K562 (cell line): Measurements from ENCODE around the gene ANKFN1. TPM values are rescaled to one million over a fixed set of nuclear protein-coding genes. Genes with fewer than 3 reads are reported as not detected.

Source experiments
- ATAC-seq: fragments of 200-7000 bp; cut with Tn5 transposase; 3 replicates; pipeline ENCODE4 v1.9.1; 2020; ENCODE audit warnings: moderate library complexity
- BruUV-seq: library from RNA; stranded (reverse); fragments of 400-500 nt; replicated peaks from 2 replicates; lab custom pipeline; 2021; lab: Mats Ljungman, UMichigan
- CTCF ChIA-PET: fragments of 300-600 bp; formaldehyde crosslinking; extraction: SDS; loops from one replicate; lab custom pipeline; 2021; ENCODE audit warnings: low intra/inter-chr PET ratio; lab: Yijun Ruan, JAX
- POLR2A ChIA-PET: fragments of 300-600, 350-650 bp; sonication (Branson Sonifier 250); formaldehyde crosslinking; extraction: SDS; loops from one replicate; lab custom pipeline; 2021; ENCODE audit warnings: antibody characterized with exemption, inconsistent platforms; lab: Yijun Ruan, JAX
- DNase-seq, 4 experiments: peaks; one replicate each; pipeline versions ENCODE4 v3.0.0 to v3.0.0-alpha.2; 2011 to 2018; ENCODE audit warnings: low spot score in 3 of 4, mixed read lengths in 3 of 4; ENCODE audit errors: extremely low read depth in 1 of 4
- FAIRE-seq: peaks from 2 replicates; lab custom pipeline; 2011; peaks lifted over from hg19 to GRCh38; lab: Jason Lieb, UNC
- H2AFZ ChIP-seq: 2 replicates; pipeline ENCODE4 v1.6.0; 2011; ENCODE audit warnings: low read depth, low read length, control low read depth, inconsistent platforms
- H3K27ac ChIP-seq: fragments of 200-600 bp; 3 replicates; pipeline ENCODE4 v1.8.0; 2011; ENCODE audit warnings: low read depth, mild to moderate bottlenecking, control low read depth, inconsistent platforms, low read length, moderate library complexity, mixed read lengths; ENCODE audit errors: extremely low read depth
- H3K27me3 ChIP-seq, 2 experiments: fragments of 300-600 bp in 1 of 2; 2 replicates in 1 of 2; 3 replicates in 1 of 2; pipeline versions ENCODE4 v1.6.0 to v1.8.0; 2011; ENCODE audit warnings: inconsistent platforms in 2 of 2, low read length in 2 of 2, mild to moderate bottlenecking in 1 of 2, mixed read lengths in 1 of 2, moderate library complexity in 1 of 2; ENCODE audit not compliant: control insufficient read depth in 2 of 2, insufficient read depth in 2 of 2
- H3K36me3 ChIP-seq: fragments of 300-600 bp; 3 replicates; pipeline ENCODE4 v1.8.0; 2011; ENCODE audit warnings: mild to moderate bottlenecking, low read length, inconsistent platforms; ENCODE audit not compliant: control insufficient read depth, insufficient read depth
- H3K4me1 ChIP-seq, 2 experiments: fragments of 200-600 bp in 1 of 2; replicated peaks in 1 of 2; 2 replicates in 1 of 2; 3 replicates in 1 of 2; pipeline versions ENCODE4 v1.5.1 to v1.8.0; 2011; ENCODE audit warnings: inconsistent platforms in 2 of 2, low read length in 2 of 2, mild to moderate bottlenecking in 1 of 2, mixed read lengths in 1 of 2, moderate library complexity in 1 of 2; ENCODE audit not compliant: control insufficient read depth in 2 of 2, insufficient read depth in 2 of 2
- H3K4me2 ChIP-seq: 2 replicates; pipeline ENCODE4 v1.6.1; 2011; ENCODE audit warnings: low read length, control low read depth, inconsistent platforms, mixed read lengths; ENCODE audit not compliant: insufficient read depth
- H3K4me3 ChIP-seq: fragments of 200-600 bp; sonication (generic), shearing (Covaris generic); 2 replicates; pipeline ENCODE4 v1.5.1; 2016; ENCODE audit warnings: control low read depth, inconsistent platforms
- H3K79me2 ChIP-seq: fragments of 200-600 bp; 3 replicates; pipeline ENCODE4 v1.8.0; 2011; ENCODE audit warnings: low read length, inconsistent platforms; ENCODE audit not compliant: control insufficient read depth, insufficient read depth
- H3K9ac ChIP-seq, 2 experiments: 2 replicates each; pipeline versions ENCODE4 v1.6.0 to v1.6.1; 2011; ENCODE audit warnings: low read depth in 2 of 2, low read length in 2 of 2, control low read depth in 1 of 2, inconsistent platforms in 1 of 2, mild to moderate bottlenecking in 1 of 2, mixed read lengths in 1 of 2; ENCODE audit not compliant: insufficient read depth in 1 of 2
- H3K9me1 ChIP-seq: one replicate; pipeline ENCODE4 v1.6.0; 2011; ENCODE audit warnings: inconsistent platforms, mild to moderate bottlenecking, low read length, moderate library complexity; ENCODE audit not compliant: control insufficient read depth, insufficient read depth
- H3K9me3 ChIP-seq: replicated peaks from 2 replicates; pipeline ENCODE4 v1.5.1; 2011; ENCODE audit warnings: low read depth, low read length, inconsistent platforms; ENCODE audit not compliant: control insufficient read depth, insufficient read depth
- H4K20me1 ChIP-seq: replicated peaks from 2 replicates; pipeline ENCODE4 v1.6.1; 2011; ENCODE audit warnings: low read length, inconsistent platforms, mixed read lengths; ENCODE audit not compliant: control insufficient read depth, insufficient read depth
- CEBPG ChIP-seq, 3 experiments: fragments of 200-800 bp in 1 of 3; sonication (Bioruptor generic) in 1 of 3; sonication (generic) in 1 of 3; formaldehyde crosslinking in 1 of 3; IDR thresholded peaks in 2 of 3; conservative IDR thresholded peaks in 1 of 3; 2 replicates each; pipeline versions ENCODE4 v1.6.1 to v1.8.0; 2016 to 2022; ENCODE audit warnings: missing compliant biosample characterization in 2 of 3, missing genetic modification characterization in 2 of 3, mild to moderate bottlenecking in 1 of 3, missing genetic modification reagents in 1 of 3
- GATAD2A ChIP-seq: fragments of 450-650 bp; IDR thresholded peaks from 2 replicates; pipeline ENCODE4 v1.6.1; 2017
- SIN3B ChIP-seq: fragments of 450-650 bp; IDR thresholded peaks from 2 replicates; pipeline ENCODE4 v1.6.1; 2017; ENCODE audit warnings: low read depth, mild to moderate bottlenecking, moderate library complexity
- SREBF1 ChIP-seq: fragments of 150-350 bp; IDR thresholded peaks from 2 replicates; pipeline ENCODE4 v1.6.1; 2014; ENCODE audit warnings: antibody characterized with exemption, low read depth, low read length, borderline replicate concordance
- WGBS: fragments of 100-300 bp; shearing (Covaris generic); methylation state at CpG from one replicate; pipeline ENCODE4 v1.1.6; 2016; ENCODE audit warnings: low coverage, mixed read lengths; ENCODE audit not compliant: insufficient coverage; ENCODE audit errors: missing lambda C conversion rate; 5-methylcytosine and 5-hydroxymethylcytosine counted together
- in situ Hi-C: fragments of 300-500 bp; cut with MboI; formaldehyde crosslinking; loops from 4 replicates; pipeline ENCODE4 v1.15.0; 2018; ENCODE audit warnings: inconsistent platforms, mixed read lengths
- intact Hi-C: fragments of 100-400 bp; cut with micrococcal nuclease; formaldehyde crosslinking; loops from 2 replicates; pipeline ENCODE4 v1.14.2; 2022
- polyA plus RNA-seq, 8 experiments: library from polyadenylated mRNA; depleted of rRNA in 4 of 8; stranded (reverse) in 5 of 8; unstranded in 3 of 8; fragments of >200 nt; fragmentation: Nextera tagmentation in 2 of 8; fragmentation: Illumina TruSeq in 1 of 8; extraction: Ambion mirVana in 2 of 8; extraction: Trizol in 1 of 8; gene quantifications; 2 replicates each; pipeline versions ENCODE4 v1.2.1 to v1.2.3, GENCODE V29; 2011 to 2014; ENCODE audit warnings: inconsistent platforms in 1 of 8, missing spikeins in 1 of 8
- total RNA-seq, 7 experiments: library from RNA; depleted of rRNA in 6 of 7; stranded (reverse); fragments of >200 nt in 6 of 7; fragmentation: Illumina TruSeq in 2 of 7; extraction: Trizol in 2 of 7; gene quantifications; 2 replicates each; pipeline versions ENCODE4 v1.2.1 to v1.2.3, GENCODE V29; 2011 to 2021; ENCODE audit warnings: low replicate concordance in 1 of 7
- TF ChIP-seq, protein P1 (sequence below): fragments of 250-450 bp; sonication (Bioruptor Pico); IDR thresholded peaks from 2 replicates; pipeline ENCODE4 v1.4.0; 2020; ENCODE audit warnings: mild to moderate bottlenecking
- TF ChIP-seq, protein P2 (sequence below): fragments of 450-650 bp; IDR thresholded peaks from 2 replicates; pipeline ENCODE4 v1.6.1; 2016; ENCODE audit warnings: missing biosample characterization, missing genetic modification characterization

ANKFN1 gene
- total and polyA plus RNA-seq, 9 of the 15 experiments (the other 6 are each of a cell fraction or from before 2014, with no cell fraction given) = 0.04 to 0.39 (median 0.15) TPM; not detected in 1

DNA sequence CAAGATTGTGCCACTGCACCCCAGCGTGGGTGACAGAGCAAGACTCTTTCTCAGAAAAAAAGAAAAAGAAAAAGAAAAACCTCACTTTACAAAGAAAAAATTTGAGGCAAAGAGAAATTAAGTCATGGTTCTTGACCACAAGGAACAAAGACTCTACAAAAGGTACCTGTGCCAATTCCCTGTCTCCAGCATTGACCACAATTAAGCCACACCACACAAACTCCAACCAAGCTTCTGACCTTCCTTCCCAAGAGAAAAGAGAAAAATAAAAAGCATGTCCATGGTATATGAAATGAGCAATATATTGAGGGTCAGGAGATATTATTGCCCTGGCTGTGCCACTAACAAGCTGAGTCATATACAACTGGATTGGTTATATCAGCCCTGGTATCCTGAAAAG is 293.9 kb downstream of the ANKFN1 start:
- H3K79me2 ChIP-seq = no peaks in the 10 kb centered on the region
- H3K27me3 ChIP-seq = no peaks in the 10 kb centered on the region
- no peaks in the 10 kb centered on the region for H3K9me3 ChIP-seq
- no peak overlapping the region for H3K4me2 ChIP-seq
- ChIA-PET CTCF (no interaction called here), POLR2A (interaction anchor here (0.5 kb wide), 1 partner anchor 1259 kb away, joined by 3 read pairs; no protein-coding TSS in a partner anchor)
- no peak overlapping the region for H2AFZ ChIP-seq
- TF ChIP-seq, protein P1, sequence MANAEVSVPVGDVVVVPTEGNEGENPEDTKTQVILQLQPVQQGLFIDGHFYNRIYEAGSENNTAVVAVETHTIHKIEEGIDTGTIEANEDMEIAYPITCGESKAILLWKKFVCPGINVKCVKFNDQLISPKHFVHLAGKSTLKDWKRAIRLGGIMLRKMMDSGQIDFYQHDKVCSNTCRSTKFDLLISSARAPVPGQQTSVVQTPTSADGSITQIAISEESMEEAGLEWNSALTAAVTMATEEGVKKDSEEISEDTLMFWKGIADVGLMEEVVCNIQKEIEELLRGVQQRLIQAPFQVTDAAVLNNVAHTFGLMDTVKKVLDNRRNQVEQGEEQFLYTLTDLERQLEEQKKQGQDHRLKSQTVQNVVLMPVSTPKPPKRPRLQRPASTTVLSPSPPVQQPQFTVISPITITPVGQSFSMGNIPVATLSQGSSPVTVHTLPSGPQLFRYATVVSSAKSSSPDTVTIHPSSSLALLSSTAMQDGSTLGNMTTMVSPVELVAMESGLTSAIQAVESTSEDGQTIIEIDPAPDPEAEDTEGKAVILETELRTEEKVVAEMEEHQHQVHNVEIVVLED (CRISPR knock-in tag) = no peak
- TF ChIP-seq SIN3B (no peak), SREBF1 (no peak), GATAD2A (no peak), CEBPG (CRISPR knock-in tag; IDR thresholded peaks at IDR 0.05) (no peak), CEBPG (tag; conservative IDR thresholded peaks at IDR 0.05 in 1 of 2, IDR thresholded peaks at IDR 0.05 in 1 of 2) (no peak)
- TF ChIP-seq, protein P2, sequence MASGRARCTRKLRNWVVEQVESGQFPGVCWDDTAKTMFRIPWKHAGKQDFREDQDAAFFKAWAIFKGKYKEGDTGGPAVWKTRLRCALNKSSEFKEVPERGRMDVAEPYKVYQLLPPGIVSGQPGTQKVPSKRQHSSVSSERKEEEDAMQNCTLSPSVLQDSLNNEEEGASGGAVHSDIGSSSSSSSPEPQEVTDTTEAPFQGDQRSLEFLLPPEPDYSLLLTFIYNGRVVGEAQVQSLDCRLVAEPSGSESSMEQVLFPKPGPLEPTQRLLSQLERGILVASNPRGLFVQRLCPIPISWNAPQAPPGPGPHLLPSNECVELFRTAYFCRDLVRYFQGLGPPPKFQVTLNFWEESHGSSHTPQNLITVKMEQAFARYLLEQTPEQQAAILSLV (tag) = no peak
- DNase-seq (no peak), ATAC-seq (no peak), FAIRE-seq (no peak)
- intact Hi-C loops = no loop called here
- no TSS peak for BruUV-seq
- H3K9ac ChIP-seq = no peak overlapping the region
- no peaks in the 10 kb centered on the region for H3K36me3 ChIP-seq
- no peaks in the 10 kb centered on the region for H3K4me1 ChIP-seq
- no peaks in the 10 kb centered on the region for H4K20me1 ChIP-seq
- H3K4me3 ChIP-seq = no peak overlapping the region
- in situ Hi-C loops = no loop called here
- WGBS = 0% methylated on average over 1 of the region's 1 CpG
- H3K27ac ChIP-seq = no peak overlapping the region
- no peaks in the 10 kb centered on the region for H3K9me1 ChIP-seq
